Measurements from ENCODE around the gene DIS3L2. TPM values are rescaled to one million over a fixed set of nuclear protein-coding genes. Genes with fewer than 3 reads are reported as not detected.
"Not testable (repeated sequence)": the region's sequence is repeated elsewhere in the genome, so short reads cannot be mapped to it uniquely, and the experiment has no call there.

DIS3L2 gene
- total RNA-seq, 1 experiment from 2014 or later = 22.7 TPM

DNA sequence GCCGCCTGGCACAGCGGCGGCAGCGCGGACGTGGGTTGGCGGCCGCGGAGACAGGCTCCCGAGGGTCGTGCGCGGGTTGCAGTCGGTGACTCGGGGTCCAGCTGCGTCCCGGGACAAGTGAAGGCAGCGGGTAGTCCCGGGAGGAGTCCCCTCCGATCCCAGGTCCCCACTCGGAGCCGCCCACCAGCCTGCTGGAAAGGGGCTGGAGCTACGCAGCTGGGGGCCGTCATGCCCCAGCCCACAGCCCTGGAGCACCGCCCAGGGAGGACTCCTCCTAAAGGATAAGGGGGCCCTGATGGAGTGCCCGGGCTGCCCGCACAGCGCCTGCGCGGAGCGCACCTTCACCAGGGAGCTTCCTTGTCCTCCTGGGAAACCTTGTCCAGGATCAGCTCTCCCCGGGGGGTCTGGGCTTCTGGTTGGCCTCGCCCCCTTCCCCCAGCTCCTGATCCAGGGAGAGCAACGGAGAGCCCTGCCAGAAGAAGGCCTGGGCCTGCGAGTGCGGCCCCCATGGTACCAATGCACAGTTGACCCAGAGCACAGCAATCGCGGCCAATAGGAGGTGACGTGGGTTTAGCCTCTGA lies 391.1 kb downstream of the DIS3L2 start:
- H3K36me3 ChIP-seq (replicated peaks; ENCODE audit: control insufficient read depth, insufficient read depth, low read length) = no peaks in the 10 kb centered on the region
- peaks cover 7% of the 10 kb centered on the region; the same call in 1 of the 2 replicates for H3K27me3 ChIP-seq (ENCODE audit: control insufficient read depth, insufficient read depth, low read length)
- DNase-seq = peak; percentile 75
- no peak overlapping the region for H3K4me3 ChIP-seq (ENCODE audit: insufficient read depth, low read depth, low read length)

DNA sequence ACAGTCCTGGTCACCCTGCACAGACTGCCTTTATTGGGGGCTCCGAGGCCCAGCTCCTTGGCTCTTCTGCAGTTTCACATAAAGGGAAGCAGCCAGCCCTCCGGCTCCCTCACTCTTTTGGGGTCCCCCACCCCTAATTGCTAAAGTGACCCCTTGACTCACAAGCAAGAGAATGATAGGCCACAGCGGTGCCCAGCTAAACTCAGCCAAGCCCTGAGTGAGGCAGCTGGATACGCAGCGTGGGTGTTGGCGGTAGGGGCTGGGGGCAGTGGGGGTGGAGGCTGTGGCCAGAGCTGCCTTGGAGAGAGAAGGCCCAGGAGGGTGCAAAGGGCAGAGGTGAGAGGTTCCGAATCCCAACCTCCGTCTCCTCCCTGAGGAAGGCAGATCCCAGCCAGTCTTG lies 391.6 kb downstream of the DIS3L2 start:
- Histone ChIP-seq H3K27me3 (ENCODE audit: control insufficient read depth, insufficient read depth, low read length) (peaks cover 7% of the 10 kb centered on the region; the same call in 1 of the 2 replicates), H3K36me3 (replicated peaks; ENCODE audit: control insufficient read depth, insufficient read depth, low read length) (no peaks in the 10 kb centered on the region), H3K4me3 (ENCODE audit: insufficient read depth, low read depth, low read length) (no peak overlapping the region)
- no peak for DNase-seq

DNA sequence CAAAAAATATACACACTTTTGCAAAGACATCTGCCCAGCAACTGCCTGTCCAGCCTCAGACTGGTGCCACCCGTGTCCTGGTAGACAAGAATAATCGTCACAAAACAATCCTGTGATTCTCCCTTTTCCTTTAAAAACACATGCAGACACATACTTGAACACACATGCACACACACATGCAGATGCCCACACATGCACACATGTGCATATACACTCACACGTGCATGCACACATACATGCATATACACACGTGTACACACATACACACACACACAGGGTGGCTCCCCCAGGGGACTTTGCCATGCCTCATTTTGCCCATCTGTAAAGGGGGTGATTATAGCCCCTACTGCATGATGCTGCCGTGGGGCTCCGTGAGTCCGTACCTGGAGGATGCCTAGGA lies 392.1 kb downstream of the DIS3L2 start:
- Histone ChIP-seq H3K36me3 (replicated peaks; ENCODE audit: control insufficient read depth, insufficient read depth, low read length) (no peaks in the 10 kb centered on the region), H3K27me3 (ENCODE audit: control insufficient read depth, insufficient read depth, low read length) (peaks cover 7% of the 10 kb centered on the region; the same call in 1 of the 2 replicates), H3K4me3 (ENCODE audit: insufficient read depth, low read depth, low read length) (no peak overlapping the region)
- DNase-seq = no peak

DNA sequence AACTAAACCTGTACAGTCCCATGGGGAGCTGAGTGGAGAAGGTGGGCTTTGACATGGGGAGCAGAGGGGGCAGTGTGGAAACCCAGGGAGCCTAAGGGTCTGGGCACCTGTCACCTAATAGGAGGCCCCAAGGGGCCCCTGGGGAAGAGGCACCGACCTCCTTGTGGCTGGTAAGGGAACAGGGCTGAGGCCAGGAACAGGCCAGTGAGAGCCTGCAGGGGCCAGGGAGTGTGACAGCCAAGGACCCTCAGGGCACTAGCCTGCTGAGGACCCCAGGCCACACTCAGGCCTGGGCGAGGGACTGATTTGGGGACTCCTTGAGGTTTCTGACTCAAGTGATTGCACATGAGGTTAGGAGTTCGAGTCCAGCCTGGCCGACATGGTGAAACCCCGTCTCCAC lies 392.6 kb downstream of the DIS3L2 start:
- no peak for DNase-seq
- Histone ChIP-seq H3K4me3 (ENCODE audit: insufficient read depth, low read depth, low read length) (no peak overlapping the region), H3K36me3 (replicated peaks; ENCODE audit: control insufficient read depth, insufficient read depth, low read length) (no peaks in the 10 kb centered on the region), H3K27me3 (ENCODE audit: control insufficient read depth, insufficient read depth, low read length) (peaks cover 7% of the 10 kb centered on the region; the same call in 1 of the 2 replicates)

DNA sequence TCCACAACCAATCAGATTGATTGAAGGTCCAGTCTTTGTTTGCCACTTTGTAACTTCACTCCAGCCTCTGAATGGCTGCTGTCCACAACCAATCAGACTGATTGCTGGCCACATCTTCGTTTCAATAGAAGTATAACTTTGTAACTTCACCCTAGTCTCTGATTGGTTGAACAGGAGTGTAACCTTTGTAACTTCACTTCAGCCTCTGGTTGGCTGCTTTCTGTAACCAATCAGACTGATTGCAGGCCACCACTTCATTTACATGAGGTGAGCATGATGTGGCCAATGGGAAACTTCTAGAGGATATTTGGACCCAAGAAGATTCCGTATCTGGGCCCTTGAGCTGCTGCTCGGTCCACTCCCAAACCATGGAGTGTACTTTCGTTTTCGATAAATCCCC lies 400.1 kb downstream of the DIS3L2 start:
- H3K27me3 ChIP-seq (ENCODE audit: control insufficient read depth, insufficient read depth, low read length) = no peaks in the 10 kb centered on the region
- no peaks in the 10 kb centered on the region for H3K36me3 ChIP-seq (replicated peaks; ENCODE audit: control insufficient read depth, insufficient read depth, low read length)
- no peak for DNase-seq
- no peak overlapping the region for H3K4me3 ChIP-seq (ENCODE audit: insufficient read depth, low read depth, low read length)

DNA sequence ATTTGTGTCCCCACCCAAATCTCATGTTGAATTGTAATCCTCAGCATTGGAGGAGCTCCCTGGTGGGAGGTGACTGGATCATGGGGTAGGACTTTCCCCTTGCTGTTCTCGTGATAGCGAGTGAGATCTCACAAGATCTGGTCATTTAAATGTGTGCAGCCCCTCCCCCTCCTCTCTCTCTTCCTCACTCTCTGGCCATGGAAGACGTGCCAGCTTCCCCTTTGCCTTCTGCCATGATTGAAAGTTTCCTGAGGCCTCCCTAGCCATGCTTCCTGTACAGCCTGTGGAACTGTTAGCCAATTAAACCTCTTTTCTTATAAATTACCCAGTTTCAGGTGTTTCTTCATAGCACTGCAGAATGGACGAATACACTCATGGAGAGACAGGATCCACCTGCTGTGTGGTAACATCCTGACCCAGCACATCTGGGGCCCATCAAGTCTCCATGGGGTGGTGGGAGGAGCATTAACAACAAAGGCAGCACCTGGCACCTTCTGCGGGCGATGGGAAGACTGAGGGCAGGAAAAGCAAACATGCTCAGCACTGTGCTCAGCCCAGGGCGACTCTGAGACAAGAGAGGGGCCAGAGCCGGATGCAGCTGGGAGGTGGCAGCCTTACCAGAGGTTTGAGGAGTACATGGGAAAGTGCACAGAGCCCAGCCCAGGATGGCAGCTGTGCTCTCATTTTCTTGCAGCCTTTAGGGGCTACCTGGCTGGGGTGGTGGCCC lies 400.8 kb downstream of the DIS3L2 start:
- H3K27me3 ChIP-seq (ENCODE audit: control insufficient read depth, insufficient read depth, low read length) = no peaks in the 10 kb centered on the region
- no peak for DNase-seq
- H3K4me3 ChIP-seq (ENCODE audit: insufficient read depth, low read depth, low read length) = no peak overlapping the region
- no peaks in the 10 kb centered on the region for H3K36me3 ChIP-seq (replicated peaks; ENCODE audit: control insufficient read depth, insufficient read depth, low read length)

DNA sequence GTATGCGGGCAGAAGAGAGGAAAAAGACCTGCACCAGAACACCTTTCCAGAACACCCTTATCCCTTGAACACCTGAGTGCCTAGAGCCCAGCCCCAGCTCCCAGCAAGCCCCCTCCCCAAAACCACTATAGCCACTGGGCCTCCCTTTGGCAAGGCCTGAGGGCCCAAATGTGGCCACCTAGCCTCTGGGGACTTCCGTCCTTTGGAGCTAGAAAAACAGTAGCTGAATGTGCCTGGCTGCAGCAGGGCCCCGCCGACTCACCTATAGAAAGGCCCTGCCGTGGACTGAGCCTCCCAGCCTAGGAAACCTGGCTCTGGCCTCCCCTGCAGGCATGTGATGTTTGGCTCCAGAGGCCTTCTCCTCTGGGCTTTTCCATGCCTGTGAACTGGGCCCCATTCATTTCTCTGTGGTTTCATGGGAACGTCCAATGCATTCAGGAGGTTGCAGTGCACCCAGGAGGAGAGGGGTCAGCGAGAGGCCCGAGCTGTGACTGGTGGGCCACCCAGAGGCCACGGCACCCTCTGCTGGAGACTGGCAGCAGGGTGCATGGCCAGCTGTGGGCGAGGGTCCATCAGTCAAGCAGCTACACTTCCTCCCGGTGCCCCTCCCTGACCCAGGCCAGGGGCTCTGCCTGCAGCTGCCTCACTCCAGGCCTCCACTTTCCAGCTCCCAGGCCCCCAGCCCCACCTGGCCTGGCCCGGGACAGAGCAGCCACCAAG lies 401.7 kb downstream of the DIS3L2 start:
- DNase-seq = peak; percentile 57
- not testable (repeated sequence) for H3K4me3 ChIP-seq (ENCODE audit: insufficient read depth, low read depth, low read length); H3K27me3 ChIP-seq (ENCODE audit: control insufficient read depth, insufficient read depth, low read length); H3K36me3 ChIP-seq (replicated peaks; ENCODE audit: control insufficient read depth, insufficient read depth, low read length)

DNA sequence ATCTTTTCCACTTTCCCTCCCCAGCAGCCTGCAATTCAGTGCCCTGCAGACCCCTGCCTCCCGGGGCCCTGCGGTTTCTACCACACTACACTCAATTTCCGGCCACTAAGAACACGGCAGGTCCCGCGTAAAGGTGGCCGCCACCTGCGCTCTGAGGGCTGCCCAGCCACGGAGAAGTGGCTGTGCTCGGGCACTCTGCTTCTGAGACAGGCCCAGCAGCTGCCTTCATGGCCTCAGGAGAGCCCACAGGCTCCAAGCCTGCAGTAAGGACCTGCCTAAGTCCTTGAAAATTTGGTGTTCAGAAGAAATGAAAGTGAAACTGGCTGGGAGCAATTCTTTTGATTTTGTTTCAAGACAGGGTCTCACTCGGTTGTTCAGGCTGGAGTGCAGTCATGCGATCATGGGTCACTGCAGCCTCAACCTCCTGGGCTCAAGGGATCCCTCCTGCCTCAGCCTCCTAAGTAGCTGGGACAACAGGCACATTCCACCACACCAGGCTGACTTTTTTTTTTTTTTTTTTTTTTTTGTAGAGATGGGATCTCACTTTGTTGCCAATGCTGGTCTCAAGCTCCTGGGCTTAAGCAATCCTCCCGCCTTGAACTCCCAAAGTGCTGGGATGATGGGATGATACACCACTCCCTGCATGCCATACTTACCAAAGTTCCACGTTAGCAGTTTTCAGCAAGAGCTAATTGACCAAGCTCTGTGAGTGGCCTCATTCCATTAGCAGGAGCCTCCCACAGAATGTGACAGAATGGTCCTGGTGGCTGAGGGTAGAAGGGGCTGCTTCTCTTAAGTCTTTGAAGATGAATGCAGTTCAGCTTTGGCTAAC lies 402.5 kb downstream of the DIS3L2 start:
- no peak for DNase-seq

DNA sequence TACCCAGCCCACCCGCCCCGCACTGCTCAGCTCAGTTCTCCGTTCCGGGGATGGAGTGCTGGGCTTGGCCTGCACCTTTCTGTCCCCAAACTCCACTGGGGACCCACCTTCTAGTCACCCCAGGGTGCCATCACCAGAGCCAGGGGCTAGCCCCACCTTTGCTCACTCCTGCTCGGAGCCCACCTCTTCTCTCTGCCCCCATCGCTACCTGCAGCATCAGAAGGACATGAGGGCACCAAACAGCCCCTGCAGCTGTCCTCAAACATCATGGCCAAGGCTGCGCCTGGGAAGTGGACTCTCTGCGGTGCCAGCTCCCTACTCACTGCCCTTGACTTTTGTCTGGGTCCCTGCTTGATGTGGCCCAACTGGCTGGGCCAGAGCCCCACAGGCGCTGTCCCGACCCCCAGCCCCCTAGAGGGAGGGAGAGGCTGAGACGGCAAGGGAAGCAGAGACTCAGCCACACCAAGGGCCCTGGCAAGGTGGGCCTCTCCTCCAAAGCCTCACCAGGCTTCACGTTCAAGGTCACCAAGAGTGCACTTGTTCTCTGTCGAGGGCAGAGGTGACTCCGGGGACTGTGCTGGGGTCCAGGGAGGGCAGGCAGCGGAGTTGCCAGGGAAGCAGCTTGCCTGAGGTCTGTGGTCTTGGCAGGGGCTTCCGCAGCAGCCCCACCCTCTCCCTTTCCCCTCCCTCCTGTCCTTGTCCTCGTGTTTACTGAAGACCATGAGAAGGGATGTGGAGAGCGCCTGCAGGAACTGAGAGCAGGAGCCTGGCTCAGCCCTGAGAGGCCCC lies 403.5 kb downstream of the DIS3L2 start:
- DNase-seq; H3K27me3 ChIP-seq (ENCODE audit: control insufficient read depth, insufficient read depth, low read length); H3K36me3 ChIP-seq (replicated peaks; ENCODE audit: control insufficient read depth, insufficient read depth, low read length); H3K4me3 ChIP-seq (ENCODE audit: insufficient read depth, low read depth, low read length): not testable (repeated sequence)

More for the DNA sequence above, 402.5 kb downstream of the DIS3L2 start:
- H3K36me3 ChIP-seq (replicated peaks; ENCODE audit: control insufficient read depth, insufficient read depth, low read length) = no peaks in the 10 kb centered on the region
- no peak overlapping the region for H3K4me3 ChIP-seq (ENCODE audit: insufficient read depth, low read depth, low read length)
- no peaks in the 10 kb centered on the region for H3K27me3 ChIP-seq (ENCODE audit: control insufficient read depth, insufficient read depth, low read length)

DNA sequence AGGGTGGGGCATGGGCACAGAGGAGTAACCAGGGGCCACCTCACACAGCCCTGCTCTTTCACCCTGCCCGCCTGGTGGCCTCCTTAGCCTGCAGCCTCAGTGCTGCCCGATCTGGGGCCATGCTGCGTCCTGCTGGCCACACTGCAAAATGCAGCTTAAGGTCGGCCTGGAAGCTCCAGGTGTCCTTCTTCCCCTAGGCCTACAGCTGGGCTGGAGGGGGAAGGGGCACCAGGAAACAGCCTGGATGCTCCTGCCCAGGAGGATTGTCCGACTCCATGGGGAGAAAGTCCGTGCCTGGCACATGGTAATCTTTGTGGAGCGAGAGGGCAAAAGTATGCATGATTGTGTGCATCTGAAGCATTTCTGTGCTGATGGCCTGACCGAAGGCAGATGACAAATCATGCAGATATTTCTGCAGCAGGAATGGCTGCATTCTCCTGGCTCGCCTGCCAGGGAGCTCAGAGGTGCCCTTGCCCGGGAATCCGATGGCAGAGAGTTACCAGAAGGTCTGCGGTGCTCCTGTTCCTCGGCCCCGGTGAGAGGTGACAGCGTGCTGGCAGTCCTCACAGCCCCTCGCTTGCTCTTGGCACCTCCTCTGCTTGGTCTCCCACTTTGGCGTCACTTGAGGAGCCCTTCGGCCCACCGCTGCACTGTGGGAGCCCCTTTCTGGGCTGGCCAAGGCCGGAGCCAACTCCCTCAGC lies 404.3 kb downstream of the DIS3L2 start:
- no peak overlapping the region for H3K4me3 ChIP-seq (ENCODE audit: insufficient read depth, low read depth, low read length)
- H3K36me3 ChIP-seq (replicated peaks; ENCODE audit: control insufficient read depth, insufficient read depth, low read length) = no peaks in the 10 kb centered on the region
- no peaks in the 10 kb centered on the region for H3K27me3 ChIP-seq (ENCODE audit: control insufficient read depth, insufficient read depth, low read length)
- peak; percentile 91 for DNase-seq

DNA sequence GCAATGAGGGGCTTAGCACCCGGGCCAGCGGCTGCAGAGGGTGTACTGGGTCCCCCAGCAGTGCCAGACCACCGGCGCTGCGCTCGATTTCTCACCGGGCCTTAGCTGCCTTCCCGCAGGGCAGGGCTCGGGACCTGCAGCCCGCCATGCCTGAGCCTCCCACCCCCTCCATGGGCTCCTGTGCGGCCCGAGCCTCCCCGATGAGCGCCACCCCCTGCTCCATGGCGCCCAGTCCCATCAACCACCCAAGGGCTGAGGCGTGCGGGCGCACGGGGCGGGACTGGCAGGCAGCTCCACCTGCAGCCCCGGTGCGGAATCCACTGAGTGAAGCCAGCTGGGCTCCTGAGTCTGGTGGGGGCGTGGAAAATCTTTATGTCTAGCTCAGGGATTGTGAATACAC lies 404.9 kb downstream of the DIS3L2 start:
- not testable (repeated sequence) for H3K27me3 ChIP-seq (ENCODE audit: control insufficient read depth, insufficient read depth, low read length); DNase-seq; H3K4me3 ChIP-seq (ENCODE audit: insufficient read depth, low read depth, low read length); H3K36me3 ChIP-seq (replicated peaks; ENCODE audit: control insufficient read depth, insufficient read depth, low read length)

DNA sequence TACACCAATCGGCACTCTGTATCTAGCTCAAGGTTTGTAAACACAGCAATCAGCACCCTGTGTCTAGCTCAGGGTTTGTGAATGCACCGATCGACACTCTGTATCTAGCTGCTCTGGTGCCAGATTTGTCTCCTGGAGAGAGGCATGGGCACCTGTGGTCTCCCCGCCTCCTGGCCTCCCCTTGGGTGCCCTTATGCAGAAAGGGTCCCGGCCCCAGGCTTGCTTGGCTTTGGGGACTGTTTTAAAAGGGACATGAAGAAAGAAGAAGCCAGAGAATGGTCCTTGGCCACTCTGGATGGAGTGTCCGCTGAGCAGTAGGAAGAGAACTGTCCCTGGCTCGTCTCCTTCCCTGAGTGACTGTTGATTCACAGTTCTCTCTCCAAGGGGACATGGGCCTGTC lies 405.5 kb downstream of the DIS3L2 start:
- Histone ChIP-seq H3K36me3 (replicated peaks; ENCODE audit: control insufficient read depth, insufficient read depth, low read length) (no peaks in the 10 kb centered on the region), H3K4me3 (ENCODE audit: insufficient read depth, low read depth, low read length) (no peak overlapping the region), H3K27me3 (ENCODE audit: control insufficient read depth, insufficient read depth, low read length) (no peaks in the 10 kb centered on the region)
- DNase-seq = no peak

DNA sequence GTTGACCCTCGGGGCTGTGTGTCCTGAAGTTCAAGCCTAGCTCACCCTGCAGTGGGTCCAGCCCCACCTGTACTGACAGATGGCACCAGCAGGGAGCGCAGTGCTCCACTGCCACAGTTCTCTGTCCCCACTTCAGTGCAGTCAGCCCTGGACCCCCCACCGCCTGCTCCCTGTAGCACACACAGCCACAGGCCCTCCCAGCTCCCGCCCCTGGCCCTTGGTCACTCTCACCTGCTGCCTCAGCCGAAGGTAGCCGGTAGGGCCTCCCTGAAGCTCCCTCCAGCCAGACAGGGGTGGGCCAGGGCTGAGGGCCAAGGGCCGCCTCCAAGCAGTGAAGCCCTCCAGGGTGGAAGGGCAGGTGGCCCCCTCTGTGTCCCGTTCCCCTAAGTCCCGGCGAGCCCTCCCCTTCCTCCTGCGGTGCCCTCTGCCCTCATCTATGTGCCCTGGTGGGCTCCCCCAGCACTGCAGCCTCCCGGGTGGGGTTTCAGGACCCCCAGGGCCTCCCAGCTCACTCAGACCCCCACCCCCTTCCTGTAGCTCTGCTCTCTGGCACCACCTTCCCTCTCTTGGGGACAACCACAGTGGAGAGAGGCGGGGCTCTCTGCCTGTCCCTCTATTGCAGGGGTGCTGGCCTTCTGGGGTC lies 406.2 kb downstream of the DIS3L2 start:
- H3K36me3 ChIP-seq (replicated peaks; ENCODE audit: control insufficient read depth, insufficient read depth, low read length) = no peaks in the 10 kb centered on the region
- DNase-seq = peak; percentile 92
- H3K27me3 ChIP-seq (ENCODE audit: control insufficient read depth, insufficient read depth, low read length) = no peaks in the 10 kb centered on the region
- H3K4me3 ChIP-seq (ENCODE audit: insufficient read depth, low read depth, low read length) = no peak overlapping the region

Data from H7 (cell line).